Smooth muscle cell (in vitro differentiated cells): ENCODE data around the gene PLEKHF1. TPM values are rescaled to one million over a fixed set of nuclear protein-coding genes. Genes with fewer than 3 reads are reported as not detected.

ENCODE experiments used
- DNase-seq: peaks from one replicate; lab custom pipeline; 2025; ENCODE audit not compliant: unreplicated experiment; lab: John Stamatoyannopoulos, UW
- H2AFZ ChIP-seq: fragments of 200-600 bp; sonication (generic); 2 replicates; pipeline ENCODE4 v1.6.0; 2016; ENCODE audit warnings: antibody characterized with exemption, low read depth, mild to moderate bottlenecking
- H3F3A ChIP-seq: fragments of 200-600 bp; sonication (generic); 2 replicates; pipeline ENCODE4 v1.6.0; 2017; ENCODE audit warnings: antibody characterized with exemption, low read depth
- H3K27ac ChIP-seq: fragments of 200-600 bp; sonication (generic); 2 replicates; pipeline ENCODE4 v1.5.1; 2016; ENCODE audit warnings: low read depth, mild to moderate bottlenecking
- H3K27me3 ChIP-seq: fragments of 200-600 bp; sonication (generic); 2 replicates; pipeline ENCODE4 v1.6.1; 2016; ENCODE audit warnings: low read depth, mild to moderate bottlenecking
- H3K36me3 ChIP-seq: fragments of 200-600 bp; sonication (generic); 2 replicates; pipeline ENCODE4 v1.5.1; 2016; ENCODE audit warnings: low read depth
- H3K4me1 ChIP-seq: fragments of 200-600 bp; sonication (generic); 2 replicates; pipeline ENCODE4 v1.5.1; 2016; ENCODE audit warnings: low read depth
- H3K4me2 ChIP-seq: fragments of 200-600 bp; sonication (generic); 2 replicates; pipeline ENCODE4 v1.6.0; 2016; ENCODE audit warnings: mild to moderate bottlenecking
- H3K4me3 ChIP-seq: fragments of 200-600 bp; sonication (generic); 2 replicates; pipeline ENCODE4 v1.5.1; 2016; ENCODE audit warnings: mild to moderate bottlenecking
- H3K79me2 ChIP-seq: fragments of 200-600 bp; sonication (generic); 2 replicates; pipeline ENCODE4 v1.6.0; 2016; ENCODE audit warnings: low read depth, mild to moderate bottlenecking
- H3K9ac ChIP-seq: fragments of 200-600 bp; sonication (generic); 2 replicates; pipeline ENCODE4 v1.6.0; 2016; ENCODE audit warnings: low read depth
- H3K9me3 ChIP-seq: fragments of 200-600 bp; sonication (generic); replicated peaks from 2 replicates; pipeline ENCODE4 v1.5.1; 2016; ENCODE audit warnings: low read depth
- H4K20me1 ChIP-seq: fragments of 200-600 bp; sonication (generic); 2 replicates; pipeline ENCODE4 v1.6.0; 2016; ENCODE audit warnings: low read depth
- WGBS: methylation state at CpG from one replicate; pipeline ENCODE4 v1.1.7; 2016; ENCODE audit warnings: low lambda C conversion rate; 5-methylcytosine and 5-hydroxymethylcytosine counted together
- polyA plus RNA-seq: library from polyadenylated mRNA; unstranded; fragments of >200 nt; fragmentation: Nextera tagmentation; extraction: Ambion mirVana; gene quantifications from 2 replicates; pipeline ENCODE4 v1.2.1, GENCODE V29; 2016
- total RNA-seq: library from RNA; depleted of rRNA; stranded (reverse); fragments of >200 nt; gene quantifications from 2 replicates; pipeline ENCODE4 v1.2.3, GENCODE V29; 2014
- TF ChIP-seq, protein P1 (sequence below): fragments of 200-600 bp; sonication (generic); IDR thresholded peaks from 2 replicates; pipeline ENCODE4 v1.5.1; 2017; ENCODE audit warnings: borderline replicate concordance, mild to moderate bottlenecking, antibody characterized with exemption; ENCODE audit not compliant: insufficient read depth, poor library complexity, severe bottlenecking

Gene PLEKHF1
- total and polyA plus RNA-seq, 2 experiments from 2014 or later, result 2.2 to 4.0 TPM

DNA sequence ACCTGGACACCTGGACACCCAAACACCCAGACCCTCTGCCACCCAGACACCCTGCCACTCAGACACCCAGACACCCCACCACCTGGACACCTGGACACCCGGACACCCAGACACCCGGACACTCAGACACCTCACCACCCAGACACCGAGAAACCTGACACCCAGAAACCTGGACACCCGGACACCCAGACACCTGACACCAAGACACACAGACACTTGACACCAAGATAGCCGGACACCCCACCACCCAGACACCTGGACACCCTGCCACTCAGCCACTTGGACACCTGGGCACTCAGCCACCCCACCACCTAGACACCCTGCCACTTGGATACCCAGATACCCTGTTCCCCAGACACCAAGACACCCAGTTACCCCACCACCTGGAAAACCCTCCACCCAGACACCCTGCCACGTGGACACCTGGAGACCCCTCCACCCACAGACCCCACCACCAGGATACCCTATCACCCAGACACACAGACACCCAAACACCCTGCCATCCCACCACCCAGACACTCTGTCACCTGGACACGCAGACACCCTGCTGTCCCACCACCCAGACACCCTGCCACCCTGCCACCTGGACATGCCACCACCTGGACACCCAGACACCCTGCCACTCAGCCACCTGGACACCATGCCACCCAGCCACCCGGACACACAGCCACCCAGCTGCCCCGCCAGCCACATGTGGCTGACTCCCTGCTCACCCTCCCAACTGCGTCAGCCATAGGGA, 32.4 kb downstream of the PLEKHF1 start:
- H3K9ac ChIP-seq, result no peak overlapping the region
- no peak for DNase-seq
- H3K36me3 ChIP-seq, result no peaks in the 10 kb centered on the region
- no peaks in the 10 kb centered on the region for H3K79me2 ChIP-seq
- H3K4me2 ChIP-seq, result no peak overlapping the region
- H3F3A ChIP-seq, result no peaks in the 10 kb centered on the region
- TF ChIP-seq, protein P1, sequence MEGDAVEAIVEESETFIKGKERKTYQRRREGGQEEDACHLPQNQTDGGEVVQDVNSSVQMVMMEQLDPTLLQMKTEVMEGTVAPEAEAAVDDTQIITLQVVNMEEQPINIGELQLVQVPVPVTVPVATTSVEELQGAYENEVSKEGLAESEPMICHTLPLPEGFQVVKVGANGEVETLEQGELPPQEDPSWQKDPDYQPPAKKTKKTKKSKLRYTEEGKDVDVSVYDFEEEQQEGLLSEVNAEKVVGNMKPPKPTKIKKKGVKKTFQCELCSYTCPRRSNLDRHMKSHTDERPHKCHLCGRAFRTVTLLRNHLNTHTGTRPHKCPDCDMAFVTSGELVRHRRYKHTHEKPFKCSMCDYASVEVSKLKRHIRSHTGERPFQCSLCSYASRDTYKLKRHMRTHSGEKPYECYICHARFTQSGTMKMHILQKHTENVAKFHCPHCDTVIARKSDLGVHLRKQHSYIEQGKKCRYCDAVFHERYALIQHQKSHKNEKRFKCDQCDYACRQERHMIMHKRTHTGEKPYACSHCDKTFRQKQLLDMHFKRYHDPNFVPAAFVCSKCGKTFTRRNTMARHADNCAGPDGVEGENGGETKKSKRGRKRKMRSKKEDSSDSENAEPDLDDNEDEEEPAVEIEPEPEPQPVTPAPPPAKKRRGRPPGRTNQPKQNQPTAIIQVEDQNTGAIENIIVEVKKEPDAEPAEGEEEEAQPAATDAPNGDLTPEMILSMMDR, result no peak
- H3K27me3 ChIP-seq, result no peaks in the 10 kb centered on the region
- H3K27ac ChIP-seq, result no peak overlapping the region
- 95% methylated on average over 8 of the region's 10 CpGs for WGBS
- H4K20me1 ChIP-seq, result peaks cover 27% of the 10 kb centered on the region
- no peak overlapping the region for H2AFZ ChIP-seq
- no peak overlapping the region for H3K4me3 ChIP-seq
- no peaks in the 10 kb centered on the region for H3K4me1 ChIP-seq
- H3K9me3 ChIP-seq, result no peaks in the 10 kb centered on the region

DNA sequence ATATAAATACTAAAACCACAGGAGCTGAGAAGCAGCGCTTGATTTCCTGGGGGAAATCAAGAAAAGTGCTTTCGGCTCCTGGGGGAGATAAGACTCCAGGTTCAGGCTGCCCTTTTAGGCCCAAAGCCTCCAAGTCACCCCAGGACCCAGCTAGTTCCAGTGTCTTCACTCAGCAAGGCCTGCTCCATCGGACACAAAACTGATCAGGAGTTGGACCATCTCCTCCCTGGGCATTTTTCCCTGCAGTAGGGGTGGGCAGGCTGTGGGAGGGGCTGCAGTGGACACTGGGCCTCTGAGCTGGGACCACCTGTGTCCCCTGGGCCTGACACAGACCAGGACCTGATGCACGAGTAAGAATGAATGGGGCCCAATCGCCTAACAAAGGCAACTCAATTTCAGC, 34.6 kb downstream of the PLEKHF1 start:
- Histone ChIP-seq H4K20me1 (peaks cover 22% of the 10 kb centered on the region), H3F3A (no peaks in the 10 kb centered on the region), H3K9me3 (no peaks in the 10 kb centered on the region), H2AFZ (no peak overlapping the region), H3K36me3 (no peaks in the 10 kb centered on the region), H3K4me1 (no peaks in the 10 kb centered on the region), H3K27ac (no peak overlapping the region), H3K4me3 (no peak overlapping the region), H3K79me2 (no peaks in the 10 kb centered on the region), H3K4me2 (no peak overlapping the region), H3K27me3 (no peaks in the 10 kb centered on the region), H3K9ac (no peak overlapping the region)
- TF ChIP-seq, protein P1, result no peak
- WGBS, result 88% methylated on average over 5 of the region's 5 CpGs
- no peak for DNase-seq

DNA sequence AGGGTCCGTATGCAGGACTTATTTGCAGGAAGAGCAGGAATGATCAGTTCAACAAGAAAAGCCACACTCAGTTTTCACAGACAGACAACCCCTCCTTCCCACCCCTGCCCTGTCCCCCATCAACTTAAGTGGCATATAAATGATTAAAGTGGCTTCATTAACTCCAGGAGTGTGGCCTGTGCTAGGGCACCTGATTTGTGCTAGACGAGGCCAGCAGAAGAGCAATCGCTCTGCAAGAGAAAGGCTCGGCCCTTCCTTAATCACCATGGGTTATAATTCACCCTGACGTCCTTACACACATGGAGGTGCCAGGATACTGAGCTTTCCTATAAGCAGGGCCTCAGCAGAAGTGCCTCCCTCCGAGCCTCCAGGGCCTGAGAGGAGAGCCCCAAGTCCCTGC, 35.2 kb downstream of the PLEKHF1 start:
- no peak for DNase-seq
- Histone ChIP-seq H3K79me2 (no peaks in the 10 kb centered on the region), H3K27me3 (no peaks in the 10 kb centered on the region), H4K20me1 (peaks cover 20% of the 10 kb centered on the region), H3K27ac (no peak overlapping the region), H3K4me1 (no peaks in the 10 kb centered on the region), H3K9me3 (no peaks in the 10 kb centered on the region), H3K4me2 (no peak overlapping the region), H3K4me3 (no peak overlapping the region), H2AFZ (no peak overlapping the region), H3K36me3 (no peaks in the 10 kb centered on the region), H3F3A (no peaks in the 10 kb centered on the region), H3K9ac (no peak overlapping the region)
- TF ChIP-seq, protein P1, result no peak
- WGBS, result 82% methylated on average over 6 of the region's 6 CpGs
